GM19035 (cell line): ENCODE data around the gene HDDC3.
"Not testable (repeated sequence)": the region's sequence is repeated elsewhere in the genome, so short reads cannot be mapped to it uniquely, and the experiment has no call there.

Source experiments
- ATAC-seq: cut with Tn5 transposase; IDR thresholded peaks from one replicate; pipeline ENCODE4 v1.9.1; 2021; ENCODE audit not compliant: unreplicated experiment

Gene HDDC3

DNA sequence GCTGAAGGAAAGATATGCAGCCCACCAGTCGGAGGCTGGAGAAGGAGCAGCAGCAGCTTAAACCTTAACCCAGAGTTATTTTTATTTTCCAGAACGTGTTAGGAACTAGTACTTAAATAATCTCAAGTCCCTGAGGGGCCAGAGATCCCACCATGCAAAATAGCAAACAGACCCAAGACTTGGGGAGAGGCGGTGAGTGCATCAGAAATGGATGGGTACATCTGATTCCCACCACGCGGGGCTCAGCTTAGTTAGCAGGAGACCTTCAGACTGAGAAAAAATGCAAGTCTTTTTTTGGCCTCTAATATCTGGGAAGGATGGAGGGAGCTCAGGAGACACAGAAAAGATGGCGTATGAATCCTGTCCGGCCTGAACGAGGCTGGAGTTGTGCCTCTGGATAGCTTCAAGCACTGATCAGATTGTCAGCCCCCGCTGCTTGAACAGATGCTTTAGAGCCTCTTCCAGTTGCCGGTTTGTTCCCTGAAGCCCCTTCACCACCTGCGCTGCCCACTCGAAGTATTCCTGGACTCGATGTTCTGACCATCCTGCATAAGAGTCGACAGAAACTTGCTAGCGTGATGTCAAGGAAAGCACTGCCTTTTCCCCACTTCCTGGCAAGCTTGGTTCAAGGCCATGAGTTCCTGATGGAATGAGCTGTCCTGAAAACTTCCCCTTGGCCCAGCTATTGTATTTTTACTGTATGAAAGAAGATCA lies 1.3 kb downstream of the HDDC3 start:
- no peak for ATAC-seq

DNA sequence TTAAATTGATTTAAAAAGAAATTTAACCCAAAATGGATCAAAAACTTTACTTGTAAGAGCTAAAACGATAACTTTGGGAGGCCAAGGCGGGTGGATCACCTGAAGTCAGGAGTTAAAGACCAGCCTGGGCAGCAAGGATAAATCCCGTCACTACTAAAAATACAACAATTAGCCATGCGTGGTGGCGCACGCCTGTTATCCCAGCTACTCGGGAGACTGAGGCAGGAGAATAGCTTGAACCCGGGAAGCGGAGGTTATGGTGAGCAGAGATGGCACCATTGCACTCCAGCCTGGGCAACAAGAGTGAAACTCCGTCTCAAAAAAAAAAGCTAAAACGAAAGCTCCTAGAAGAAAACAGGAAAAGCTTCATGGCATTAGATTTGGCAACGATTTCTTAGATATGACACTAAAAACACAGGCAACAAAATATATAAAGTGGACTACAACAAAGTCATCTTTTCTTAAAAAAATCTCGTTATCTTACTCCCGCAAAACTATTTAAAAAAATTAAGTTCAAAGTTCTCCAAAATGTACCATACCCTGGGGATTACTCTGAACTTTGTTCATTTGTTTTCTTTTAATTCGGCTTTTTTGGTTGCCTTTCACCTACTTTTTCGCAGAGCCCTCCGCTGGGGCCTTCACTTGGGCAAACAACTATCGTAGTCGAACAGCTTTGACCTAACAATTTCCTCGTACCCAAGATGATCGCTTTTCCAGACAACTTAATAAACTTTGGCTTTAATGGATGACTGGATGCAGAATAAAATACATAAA lies 2.9 kb downstream of the HDDC3 start:
- no peak for ATAC-seq

DNA sequence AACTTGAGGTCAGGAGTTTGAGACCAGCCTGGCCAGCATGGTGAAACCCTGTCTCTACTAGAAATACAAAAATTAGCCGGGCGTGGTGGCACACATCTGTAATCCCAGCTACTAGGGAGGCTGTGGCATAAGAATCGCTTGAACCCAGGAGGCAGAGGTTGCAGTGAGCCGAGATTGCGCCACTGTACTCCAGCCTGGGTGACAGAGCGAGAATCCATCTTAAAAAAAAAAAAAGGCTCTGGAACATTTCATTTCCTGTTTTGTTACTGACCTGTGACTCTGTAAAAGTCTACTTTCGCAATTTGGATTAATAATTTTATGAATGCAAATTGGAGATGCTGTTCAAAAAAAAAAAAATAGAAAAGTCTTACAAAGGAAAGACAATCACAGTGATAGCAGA lies 4.2 kb downstream of the HDDC3 start:
- ATAC-seq, result not testable (repeated sequence)

DNA sequence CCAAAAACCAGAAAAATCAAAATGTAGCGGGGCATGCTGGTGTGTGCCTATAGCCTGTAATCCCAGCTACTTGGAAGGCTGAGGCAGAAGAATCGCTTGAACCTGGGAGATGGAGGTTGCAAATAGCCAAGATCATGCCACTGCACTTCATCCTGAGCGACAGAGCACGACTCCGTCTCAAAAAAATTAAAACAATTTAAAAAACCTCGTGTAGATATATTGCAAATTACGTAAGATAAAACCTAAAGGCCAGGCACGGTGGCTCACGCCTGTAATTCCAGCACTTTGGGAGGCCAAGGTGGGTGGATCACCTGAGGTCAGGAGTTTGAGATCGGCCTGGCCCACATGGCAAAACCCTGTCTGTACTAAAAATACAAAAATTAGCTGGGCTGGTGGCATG lies 5.6 kb downstream of the HDDC3 start:
- ATAC-seq, result not testable (repeated sequence)

DNA sequence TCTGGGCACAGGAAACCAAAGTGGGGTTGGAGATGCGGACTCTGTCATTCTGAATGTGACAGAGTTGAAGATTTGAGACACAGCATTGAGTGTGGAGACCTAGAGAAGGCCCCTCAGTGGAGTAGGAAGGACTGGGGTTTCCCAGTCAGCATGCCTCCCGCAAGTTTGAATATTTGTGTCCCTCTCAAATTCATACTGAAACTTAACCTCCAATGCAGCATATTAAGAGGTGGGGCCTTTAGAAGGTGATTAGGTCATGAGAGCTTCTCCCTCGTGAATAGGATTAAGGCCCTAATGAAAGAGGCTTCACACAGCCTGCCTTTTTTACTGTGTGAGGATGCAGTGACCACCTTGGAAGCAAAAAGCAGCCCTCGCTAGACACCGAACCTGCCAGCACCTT lies 8.0 kb downstream of the HDDC3 start:
- peak; percentile 63 for ATAC-seq

DNA sequence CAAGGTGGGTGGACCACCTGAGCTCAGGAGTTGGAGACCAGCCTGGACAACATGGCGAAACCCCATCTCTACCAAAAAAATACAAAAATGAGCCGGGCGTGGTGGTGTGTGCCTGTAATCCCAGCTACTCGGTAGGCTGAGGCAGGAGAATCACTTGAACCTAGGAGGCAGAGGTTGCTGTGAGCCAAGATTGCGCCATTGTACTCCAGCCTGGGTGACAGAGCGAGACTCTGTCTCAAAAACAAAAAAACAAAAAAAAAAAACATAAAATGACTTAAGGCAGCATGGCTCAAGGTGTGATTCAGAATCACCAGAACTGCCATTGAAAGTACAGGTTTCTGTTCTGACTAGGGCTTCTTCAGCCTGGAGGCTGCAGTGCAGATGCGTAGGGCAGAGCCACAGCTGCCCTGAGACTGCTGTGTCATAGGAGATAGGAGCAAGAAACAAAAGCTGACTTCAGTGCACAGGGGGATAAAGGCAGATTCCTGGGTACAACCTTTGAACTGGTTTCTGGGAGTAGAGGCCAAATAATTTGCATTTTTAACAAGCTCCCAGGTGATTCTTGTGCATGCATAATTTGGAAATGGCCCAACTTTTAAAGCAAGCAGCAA lies 9.5 kb downstream of the HDDC3 start:
- ATAC-seq, result peak; percentile 72

DNA sequence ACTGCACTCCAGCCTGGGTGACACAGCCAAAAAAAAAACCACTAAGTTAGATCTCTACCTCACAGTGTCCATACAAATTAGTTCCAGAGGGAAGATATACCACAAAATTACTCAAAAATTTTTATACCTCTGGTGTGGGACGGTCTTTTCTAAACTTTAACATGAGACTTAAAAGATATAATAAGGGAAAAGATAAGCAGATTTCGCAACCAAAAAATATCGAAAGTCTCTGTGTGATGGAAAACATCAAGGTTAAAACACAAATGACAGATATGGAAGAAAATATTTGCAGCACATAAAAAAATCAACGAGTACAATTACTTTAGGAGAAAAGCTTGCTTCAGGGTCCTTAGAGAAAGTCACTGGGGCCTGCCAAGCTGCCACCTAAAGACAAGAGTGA lies 10.5 kb downstream of the HDDC3 start:
- no peak for ATAC-seq

DNA sequence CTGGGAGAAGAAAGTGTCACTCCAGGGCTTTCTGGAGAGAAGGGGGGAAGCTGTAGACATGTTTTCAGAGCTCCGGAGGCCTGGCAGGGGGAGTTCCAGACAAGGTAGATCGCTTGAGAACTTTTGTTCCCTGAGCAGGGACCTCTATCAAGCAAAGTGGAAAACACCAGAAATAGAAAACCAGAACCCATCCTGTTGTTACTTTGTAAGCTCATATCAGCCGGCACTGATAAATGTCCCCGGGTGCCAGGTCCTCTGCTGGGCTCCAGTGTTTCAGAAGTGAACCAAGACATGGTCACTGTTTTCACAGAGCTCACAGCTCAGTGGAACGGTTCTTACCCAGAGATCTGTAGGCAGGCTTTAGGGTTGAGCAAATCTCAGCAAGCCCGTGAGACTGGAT lies 13.5 kb downstream of the HDDC3 start:
- ATAC-seq, result no peak

DNA sequence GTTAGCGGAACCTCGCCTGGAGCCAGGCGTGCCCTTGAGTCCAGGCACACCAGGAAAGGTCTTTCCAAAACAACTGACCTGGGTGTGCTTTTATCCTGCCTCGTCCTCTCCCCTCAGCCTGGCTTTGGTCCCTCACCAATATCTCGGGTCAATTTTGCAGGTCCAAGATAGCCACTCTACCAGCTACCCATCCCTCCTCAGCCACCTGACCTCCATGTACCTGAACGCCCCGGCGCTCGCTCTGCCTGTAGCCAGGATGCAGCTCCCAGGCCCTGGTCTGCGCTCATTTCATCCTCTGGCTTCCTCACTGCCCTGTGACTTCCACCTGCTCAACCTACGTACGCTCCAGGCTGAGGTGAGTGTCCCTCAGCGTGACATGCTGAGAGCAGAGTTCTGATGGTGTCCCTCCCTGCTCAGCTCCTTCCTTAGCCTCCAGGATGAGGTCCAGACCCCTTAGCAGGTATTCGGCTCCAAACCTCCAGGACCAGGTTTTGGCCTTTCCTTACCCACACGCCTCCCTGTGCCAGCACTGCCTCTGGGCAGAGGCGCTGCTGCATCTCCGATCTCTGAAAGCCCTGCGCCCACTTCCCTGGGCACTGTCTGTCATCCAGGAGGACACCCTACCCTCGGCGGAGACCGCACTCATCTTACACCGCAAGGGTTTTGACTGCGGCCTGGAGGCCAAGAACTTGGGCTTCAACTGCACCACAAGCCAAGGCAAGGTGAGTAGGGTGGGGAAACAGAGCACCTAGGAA lies 14.1 kb downstream of the HDDC3 start:
- ATAC-seq, result no peak

DNA sequence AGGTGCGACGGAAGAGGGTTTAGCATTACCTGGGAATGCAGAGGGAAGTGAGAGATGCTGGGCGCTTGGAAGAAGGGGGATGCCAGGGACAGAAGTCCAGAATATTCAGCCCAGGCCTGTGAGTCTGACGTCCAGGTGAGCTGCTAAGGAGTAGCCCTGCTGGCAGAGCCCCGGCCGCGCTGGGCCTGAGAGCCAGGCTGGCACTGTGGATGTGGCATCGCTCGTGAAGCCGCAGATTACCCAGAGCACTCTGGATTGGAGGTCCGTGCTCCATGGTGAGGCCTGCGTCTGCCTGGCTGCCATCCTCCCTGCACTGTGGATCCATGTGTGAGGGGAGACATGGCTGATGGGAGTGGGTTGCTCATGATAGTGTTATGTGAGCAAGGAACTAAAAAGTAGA lies 14.8 kb downstream of the HDDC3 start:
- ATAC-seq, result no peak

DNA sequence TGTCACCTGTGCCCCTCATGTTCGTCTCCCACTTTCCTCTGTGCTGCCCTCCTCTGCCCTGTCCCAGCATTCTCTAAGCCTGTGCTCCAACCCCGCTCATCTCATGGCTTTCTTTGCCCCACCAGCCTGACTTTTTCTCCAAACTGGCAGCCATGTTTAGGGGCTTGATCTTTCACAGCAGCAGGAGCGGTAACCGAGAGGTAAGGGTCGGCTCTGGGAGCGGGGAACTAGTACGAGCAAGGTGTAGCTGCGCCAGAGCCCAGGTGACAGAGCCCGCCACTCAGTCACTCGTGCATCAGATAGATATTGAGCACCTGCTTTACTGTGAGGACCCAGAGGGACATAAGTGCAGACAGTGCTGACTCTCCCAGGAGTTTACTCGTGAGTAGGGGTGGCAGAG lies 15.9 kb downstream of the HDDC3 start:
- ATAC-seq, result no peak

DNA sequence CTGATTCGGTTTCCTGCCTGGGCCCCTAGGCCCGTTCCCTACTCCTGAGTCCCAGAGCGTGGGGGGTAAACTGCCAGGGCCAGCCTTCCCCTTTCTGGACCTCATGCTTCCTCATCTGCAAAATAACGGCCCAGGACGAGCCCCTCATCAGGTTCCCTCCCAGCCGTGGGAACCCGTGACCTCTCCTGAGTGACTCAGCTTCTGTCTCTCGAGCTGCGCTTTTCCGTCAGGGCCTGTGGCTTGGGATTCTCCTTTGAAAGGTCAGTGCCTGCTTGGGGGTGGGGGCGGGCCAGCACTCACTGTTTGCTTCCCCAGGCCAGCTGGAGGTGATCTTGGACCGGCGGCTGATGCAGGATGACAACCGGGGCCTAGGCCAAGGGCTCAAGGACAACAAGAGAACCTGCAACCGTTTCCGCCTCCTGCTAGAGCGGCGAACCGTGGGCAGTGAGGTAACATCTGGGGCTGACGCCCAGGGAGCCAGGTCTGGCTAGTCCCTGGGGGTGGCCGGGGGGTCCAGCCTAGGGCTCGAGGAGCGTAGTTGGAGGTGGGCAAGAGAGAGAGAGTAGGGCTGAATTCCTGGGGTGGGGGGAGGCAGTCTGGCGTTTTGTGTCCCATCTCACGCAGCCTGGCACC lies 16.4 kb downstream of the HDDC3 start:
- no peak for ATAC-seq

DNA sequence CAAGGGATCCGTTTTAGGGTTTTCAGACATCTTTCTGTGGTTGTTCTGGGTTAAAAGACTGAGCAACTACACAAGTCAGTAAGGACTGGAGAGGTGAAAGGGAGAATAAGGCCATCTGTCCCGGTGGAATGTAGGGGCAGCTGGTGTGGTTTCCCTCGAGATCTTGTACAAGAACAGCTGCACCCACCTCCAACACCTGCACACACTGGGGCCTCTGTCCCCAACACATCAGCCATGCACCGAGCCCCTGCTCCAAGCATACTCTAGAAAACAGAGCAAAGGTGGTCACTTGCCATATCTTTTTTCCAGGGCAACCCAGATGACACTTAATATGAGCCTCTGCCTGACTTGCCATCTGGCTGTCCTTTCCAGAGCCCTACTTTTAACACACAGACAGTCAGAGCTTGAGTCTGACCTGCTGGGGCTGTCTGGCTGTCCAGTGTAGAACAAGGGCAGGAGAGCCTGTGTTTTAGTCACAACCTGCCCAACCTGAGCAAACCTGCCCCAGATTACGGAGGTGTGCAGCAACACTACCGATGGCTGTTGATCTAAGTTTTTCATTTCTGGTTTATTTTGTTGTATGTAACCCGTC lies 17.0 kb downstream of the HDDC3 start:
- no peak for ATAC-seq

DNA sequence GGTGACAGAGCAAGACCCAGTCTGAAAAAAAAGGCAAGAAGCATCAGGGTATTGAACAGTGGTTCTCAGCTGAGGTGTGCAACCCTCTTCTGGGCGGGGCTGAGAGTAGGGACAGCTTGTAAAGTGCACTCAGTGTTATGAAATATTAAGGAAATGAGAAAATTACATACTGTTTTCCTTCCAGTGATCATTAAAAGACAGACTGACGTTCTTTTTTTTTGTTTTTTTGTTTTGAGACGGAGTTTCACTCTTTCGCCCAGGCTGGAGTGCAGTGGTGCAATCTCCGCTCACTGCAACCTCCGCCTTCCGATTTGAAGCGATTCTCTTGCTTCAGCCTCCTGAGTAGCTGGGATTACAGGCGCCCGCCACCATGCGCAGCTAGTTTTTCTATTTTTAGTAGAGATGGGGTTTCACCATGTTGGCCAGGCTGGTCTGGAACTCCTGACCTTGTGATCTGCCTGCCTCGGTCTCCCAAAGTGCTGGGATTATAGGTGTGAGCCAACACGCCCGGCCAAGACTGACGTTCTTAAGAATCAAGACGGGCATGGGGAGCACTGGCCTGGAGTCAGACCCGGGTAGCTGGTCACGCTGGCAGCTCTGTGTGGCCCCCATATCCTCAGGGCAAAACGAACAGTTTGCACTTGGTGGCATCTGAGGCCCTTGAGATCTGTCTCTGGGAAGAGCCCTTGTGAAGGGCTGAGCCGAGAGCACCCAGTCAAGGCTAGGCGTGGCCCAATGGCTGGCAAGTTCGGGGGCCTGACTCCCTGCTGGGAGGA lies 17.9 kb downstream of the HDDC3 start:
- no peak for ATAC-seq

DNA sequence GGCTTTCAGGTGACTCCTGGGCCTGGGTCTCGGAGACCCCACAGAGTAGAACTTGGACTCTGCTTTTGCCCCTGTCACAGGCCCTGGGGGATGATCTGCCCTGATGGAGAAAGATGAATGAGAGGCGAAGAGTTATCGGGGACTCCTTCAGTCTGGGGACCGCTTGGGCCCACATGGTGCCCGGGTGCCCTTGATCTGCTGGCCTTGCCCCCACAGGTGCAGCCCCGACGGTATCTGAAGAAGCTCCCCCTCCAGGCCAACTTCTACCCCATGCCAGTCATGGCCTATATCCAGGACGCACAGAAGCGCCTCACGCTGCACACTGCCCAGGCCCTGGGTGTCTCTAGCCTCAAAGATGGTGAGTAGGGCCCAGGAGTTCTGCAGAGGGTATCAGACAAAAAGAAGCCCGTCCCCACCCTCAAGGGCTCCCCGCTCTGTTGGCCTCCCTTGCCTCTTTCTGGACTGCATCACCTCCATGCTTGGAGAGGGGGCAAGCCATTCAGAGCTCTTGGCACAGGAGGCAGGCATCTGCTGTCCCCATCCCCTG lies 18.9 kb downstream of the HDDC3 start:
- no peak for ATAC-seq

DNA sequence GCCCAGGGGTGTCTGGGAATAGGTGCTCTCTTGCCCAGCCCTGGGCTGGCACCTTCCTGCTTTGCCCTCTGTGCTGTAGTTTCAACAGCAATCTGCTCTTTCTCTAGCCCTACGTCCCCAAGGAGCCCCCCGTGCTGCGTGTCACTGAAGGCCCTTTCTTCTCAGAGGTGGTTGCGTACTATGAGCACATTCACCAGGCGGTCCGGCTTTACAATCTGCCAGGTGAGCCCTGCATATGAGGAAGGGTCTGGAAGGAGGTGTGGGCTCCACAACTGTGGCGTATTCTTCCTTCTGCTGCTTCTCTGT lies 19.6 kb downstream of the HDDC3 start:
- no peak for ATAC-seq

DNA sequence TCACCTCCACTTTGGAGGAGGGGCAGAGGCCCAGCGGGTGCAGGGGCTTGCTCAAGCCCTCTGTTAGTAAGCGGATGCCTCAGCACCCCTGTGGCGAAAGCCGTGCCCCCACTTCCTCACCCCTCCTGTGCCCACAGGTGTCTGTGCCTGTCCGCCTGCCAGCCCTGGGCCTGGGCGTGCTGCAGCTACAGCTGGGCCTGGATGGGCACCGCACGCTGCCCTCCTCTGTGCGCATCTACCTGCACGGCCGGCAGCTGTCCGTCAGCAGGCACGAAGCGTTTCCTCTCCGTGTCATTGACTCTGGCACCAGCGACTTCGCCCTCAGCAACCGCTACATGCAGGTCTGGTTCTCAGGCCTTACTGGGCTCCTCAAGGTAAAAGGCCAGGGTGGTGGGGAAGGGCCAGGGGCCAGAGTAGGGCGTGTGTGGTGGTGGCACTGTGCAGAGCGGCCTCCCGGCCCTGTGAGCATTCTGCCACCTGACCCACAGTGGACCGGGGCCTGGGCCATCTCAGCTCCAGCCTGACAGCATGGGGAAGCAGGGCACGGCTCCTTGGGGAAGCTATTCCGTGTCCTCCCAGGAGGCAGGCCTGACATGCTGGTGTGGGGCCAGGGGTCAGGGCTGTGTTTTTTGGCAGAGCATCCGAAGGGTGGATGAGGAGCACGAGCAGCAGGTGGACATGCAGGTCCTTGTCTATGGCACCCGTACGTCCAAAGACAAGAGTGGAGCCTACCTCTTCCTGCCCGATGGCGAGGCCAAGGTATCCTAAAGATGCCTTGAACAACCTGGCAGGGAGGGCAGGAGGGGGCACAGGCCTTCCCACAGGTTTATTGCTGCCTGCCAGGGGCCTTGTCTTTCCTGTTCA lies 20.2 kb downstream of the HDDC3 start:
- no peak for ATAC-seq

DNA sequence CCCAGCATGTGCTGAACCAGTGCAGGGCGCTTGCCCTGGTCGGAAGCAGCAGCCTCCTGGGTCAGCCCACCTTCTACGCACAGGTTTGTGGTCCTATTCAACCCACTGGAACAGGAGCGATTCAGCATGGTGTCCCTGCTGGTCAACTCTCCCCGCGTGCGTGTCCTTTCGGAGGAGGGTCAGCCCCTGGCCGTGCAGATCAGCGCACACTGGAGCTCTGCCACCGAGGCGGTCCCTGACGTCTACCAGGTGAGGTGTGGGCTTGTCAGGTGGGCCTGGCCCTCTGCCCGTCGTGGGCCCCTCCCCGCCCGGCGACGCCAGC lies 21.1 kb downstream of the HDDC3 start:
- ATAC-seq, result no peak
